ENCODE data around the gene PAWR.
"Not testable (repeated sequence)": the region's sequence is repeated elsewhere in the genome, so short reads cannot be mapped to it uniquely, and the experiment has no call there.

PAWR gene

DNA sequence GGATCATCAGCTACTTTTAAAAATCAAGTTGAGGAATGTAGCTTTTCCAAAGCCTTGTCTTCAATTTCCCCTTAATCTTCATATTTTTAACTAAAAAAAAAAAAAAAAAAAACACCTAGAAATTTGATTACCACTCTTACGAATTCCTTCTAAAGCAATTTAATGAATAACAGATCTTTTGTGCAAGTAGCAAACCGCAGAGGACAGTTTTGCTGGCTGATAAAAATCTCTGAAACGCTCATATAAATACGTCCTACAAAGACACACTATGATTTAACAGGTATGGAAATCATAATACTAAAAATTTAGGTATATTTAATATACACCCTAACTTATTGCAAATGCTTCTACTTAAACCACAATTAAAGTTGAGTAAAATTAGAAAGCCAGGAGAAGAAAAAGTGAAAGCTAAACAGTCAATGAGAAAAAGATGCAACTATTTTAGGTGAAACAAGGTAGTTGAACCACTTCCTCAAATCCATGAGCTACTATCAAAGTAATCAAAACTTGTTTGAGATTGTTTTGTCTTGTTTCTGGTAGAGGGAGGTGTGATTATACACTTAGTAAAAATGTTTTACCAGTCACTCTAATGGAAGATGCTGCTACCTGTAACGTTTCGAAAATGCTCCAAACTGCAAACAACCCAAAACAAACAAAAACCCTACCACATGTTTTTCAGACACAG is 2.2 kb downstream of the PAWR start:
- DNase-seq (ENCODE audit: low spot score), result peak; percentile 38
- TF ChIP-seq CTCF (IDR thresholded peaks at IDR 0.05; ENCODE audit: extremely low read depth, insufficient read depth, missing control alignments), result no peak
- in situ Hi-C loops (cut with MboI; ENCODE audit: low pct_unique_long_range_greater_than_20kb, low sequenced_read_pairs, unreplicated experiment), result no loop called here

DNA sequence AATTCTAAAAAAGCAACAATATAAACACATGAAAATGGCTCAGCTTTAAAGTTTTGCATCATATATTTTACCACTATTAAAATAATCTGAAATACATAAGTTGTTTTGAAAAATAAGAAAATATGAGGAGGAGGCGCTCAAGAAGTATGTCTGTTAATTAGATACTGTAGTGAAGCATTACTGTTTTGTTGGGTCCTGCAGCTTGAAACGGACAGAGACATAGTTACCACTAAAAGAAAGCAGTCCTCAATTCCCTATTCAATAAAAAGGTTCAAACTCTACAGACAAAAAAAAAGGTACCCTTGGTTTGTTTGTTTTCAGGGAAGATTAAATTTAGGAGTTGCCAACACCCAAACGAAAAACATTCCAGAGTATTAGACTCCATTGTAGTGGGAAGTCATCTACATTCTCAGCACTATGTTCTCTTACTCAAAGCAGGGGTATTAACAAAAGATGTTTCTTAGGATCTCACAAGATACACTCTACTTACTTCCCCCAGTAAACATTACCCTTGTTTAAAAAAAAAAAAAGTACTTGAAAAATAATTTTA is 3.0 kb downstream of the PAWR start:
- DNase-seq (ENCODE audit: low spot score), result no peak
- in situ Hi-C loops (cut with MboI; ENCODE audit: low pct_unique_long_range_greater_than_20kb, low sequenced_read_pairs, unreplicated experiment), result no loop called here
- TF ChIP-seq CTCF (IDR thresholded peaks at IDR 0.05; ENCODE audit: extremely low read depth, insufficient read depth, missing control alignments), result no peak

- TF ChIP-seq CTCF (IDR thresholded peaks at IDR 0.05; ENCODE audit: extremely low read depth, insufficient read depth, missing control alignments), result no peak
- no peak for DNase-seq (ENCODE audit: low spot score)
- in situ Hi-C loops (cut with MboI; ENCODE audit: low pct_unique_long_range_greater_than_20kb, low sequenced_read_pairs, unreplicated experiment), result no loop called here
Measured at GRCh38 chr12:79686171-79686570, 4.6 kb downstream of the PAWR start.

DNA sequence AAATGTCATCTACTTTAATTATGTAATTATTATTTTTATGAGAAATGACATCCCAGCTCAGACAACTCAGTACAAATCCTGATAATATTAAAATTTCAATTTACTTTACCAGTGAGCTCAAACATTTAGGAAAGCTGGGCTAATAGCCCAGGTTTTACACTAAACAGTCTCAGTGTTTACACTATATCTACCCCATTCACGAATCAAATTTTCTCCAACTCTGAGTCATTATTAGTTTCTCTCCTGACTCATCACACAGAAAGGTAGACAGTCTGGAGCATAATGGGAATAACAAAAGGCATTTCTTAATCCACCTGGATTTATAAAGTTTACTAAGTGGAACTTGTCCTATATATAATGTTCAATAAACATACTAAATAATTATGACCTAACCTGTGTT is 5.7 kb downstream of the PAWR start:
- in situ Hi-C loops (cut with MboI; ENCODE audit: low pct_unique_long_range_greater_than_20kb, low sequenced_read_pairs, unreplicated experiment), result no loop called here
- no peak for DNase-seq (ENCODE audit: low spot score)
- TF ChIP-seq CTCF (IDR thresholded peaks at IDR 0.05; ENCODE audit: extremely low read depth, insufficient read depth, missing control alignments), result no peak

GRCh38 chr12:79684338-79684737 is 6.4 kb downstream of the PAWR start:
- in situ Hi-C loops (cut with MboI; ENCODE audit: low pct_unique_long_range_greater_than_20kb, low sequenced_read_pairs, unreplicated experiment), result not testable (repeated sequence)

DNA sequence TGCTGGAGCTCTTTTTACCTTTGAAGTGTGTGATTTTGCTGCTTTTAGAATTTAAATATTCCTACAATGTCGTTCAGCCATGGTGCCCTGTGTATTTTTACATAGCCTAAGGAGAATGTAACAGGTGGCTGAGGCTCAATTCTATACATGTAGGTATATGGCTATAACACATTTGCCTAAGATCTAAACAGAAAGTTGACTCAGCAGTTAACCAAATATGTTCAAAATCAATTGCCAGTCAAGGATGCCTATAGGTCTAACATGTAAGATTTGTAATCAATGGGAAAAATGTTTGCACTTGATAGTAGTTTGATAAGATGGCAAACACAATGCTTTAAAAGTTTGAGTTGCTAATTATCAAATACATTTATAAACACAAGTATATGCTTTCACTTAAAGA is 8.2 kb downstream of the PAWR start:
- no peak for TF ChIP-seq CTCF (IDR thresholded peaks at IDR 0.05; ENCODE audit: extremely low read depth, insufficient read depth, missing control alignments)
- in situ Hi-C loops (cut with MboI; ENCODE audit: low pct_unique_long_range_greater_than_20kb, low sequenced_read_pairs, unreplicated experiment), result no loop called here
- no peak for DNase-seq (ENCODE audit: low spot score)

More at GRCh38 chr12:79684338-79684737, 6.4 kb downstream of the PAWR start:
- DNase-seq (ENCODE audit: low spot score), result not testable (repeated sequence)

GRCh38 chr12:79681008-79681590 is 9.7 kb downstream of the PAWR start:
- no peak for TF ChIP-seq CTCF (IDR thresholded peaks at IDR 0.05; ENCODE audit: extremely low read depth, insufficient read depth, missing control alignments)
- DNase-seq (ENCODE audit: low spot score), result no peak
- in situ Hi-C loops (cut with MboI; ENCODE audit: low pct_unique_long_range_greater_than_20kb, low sequenced_read_pairs, unreplicated experiment), result no loop called here
